ENCODE data around the gene EIF4E1B. TPM values are rescaled to one million over a fixed set of nuclear protein-coding genes. Genes with fewer than 3 reads are reported as not detected.
A peak's percentile ranks its signal among the peaks of the same experiment; 100 is the strongest.

The EIF4E1B gene
- total RNA-seq, 4 donors from 2014 or later = not detected

GRCh38 chr5:176659860-176660461 lies 29.5 kb downstream of the EIF4E1B start:
- no peak for DNase-seq
- Histone ChIP-seq H3K4me1 (peaks cover 13 to 23% (median 16%) of the 10 kb centered on the region in 3 donors), H3K36me3 (peaks cover 5 to 30% (median 8%) of the 10 kb centered on the region in 3 donors), H3K27me3 (peaks cover 0 to 33% (median 0%) of the 10 kb centered on the region in 4 donors), H3K27ac (no peak overlapping the region), H3K4me3 (no peak overlapping the region), H3K9me3 (no peaks in the 10 kb centered on the region)
- intact Hi-C loops (cut with DNase I) = loop anchor here (10.0 kb wide), 1 partner anchor 295 kb away; no protein-coding TSS in a partner anchor
- TF ChIP-seq POLR2A (IDR thresholded peaks at IDR 0.05) = no peak
- 69 to 70% methylated on average over 4 of the region's 4 CpGs for WGBS, 2 donors

- WGBS, 2 donors = 20 to 40% methylated on average over 1 of the region's 1 CpG
- Histone ChIP-seq H3K36me3 (peaks cover 5 to 24% (median 8%) of the 10 kb centered on the region in 3 donors), H3K4me1 (peaks cover 13 to 22% (median 16%) of the 10 kb centered on the region in 3 donors), H3K27ac (no peak overlapping the region), H3K27me3 (peaks cover 0 to 39% (median 0%) of the 10 kb centered on the region in 4 donors), H3K4me3 (no peak overlapping the region), H3K9me3 (no peaks in the 10 kb centered on the region)
- TF ChIP-seq CTCF (IDR thresholded peaks at IDR 0.05) (no peak), POLR2A (IDR thresholded peaks at IDR 0.05) (no peak)
- intact Hi-C loops (cut with DNase I) = loop anchor here (10.0 kb wide), 1 partner anchor 294 kb away; no protein-coding TSS in a partner anchor
- DNase-seq = no peak
Measured at GRCh38 chr5:176660530-176660859, 30.0 kb downstream of the EIF4E1B start.

GRCh38 chr5:176660860-176661641 lies 30.6 kb downstream of the EIF4E1B start:
- TF ChIP-seq POLR2A (IDR thresholded peaks at IDR 0.05) (no peak), CTCF (IDR thresholded peaks at IDR 0.05) (peak; percentile 86 to 96 (median 92))
- Histone ChIP-seq H3K4me3 (no peak overlapping the region), H3K36me3 (peaks cover 5 to 19% (median 8%) of the 10 kb centered on the region in 3 donors), H3K27ac (no peak overlapping the region), H3K27me3 (peaks cover 0 to 44% (median 0%) of the 10 kb centered on the region in 4 donors), H3K4me1 (peaks cover 13 to 22% (median 16%) of the 10 kb centered on the region in 3 donors), H3K9me3 (no peaks in the 10 kb centered on the region)
- 65% methylated on average over 9 to 19 of the region's 33 CpGs for WGBS, 2 donors
- no peak for DNase-seq
- intact Hi-C loops (cut with DNase I) = loop anchor here (10.0 kb wide), 1 partner anchor 294 kb away; no protein-coding TSS in a partner anchor

- H3K27me3 ChIP-seq = peaks cover 0 to 44% (median 0%) of the 10 kb centered on the region in 4 donors
- no peak for TF ChIP-seq CTCF (IDR thresholded peaks at IDR 0.05)
- TF ChIP-seq POLR2A (IDR thresholded peaks at IDR 0.05) = no peak
- H3K27ac ChIP-seq = no peak overlapping the region
- H3K36me3 ChIP-seq = peaks cover 5 to 12% (median 8%) of the 10 kb centered on the region in 3 donors
- intact Hi-C loops (cut with DNase I) = loop anchor here (10.0 kb wide), 1 partner anchor 293 kb away; no protein-coding TSS in a partner anchor
- no peak overlapping the region for H3K4me3 ChIP-seq
- no peak for DNase-seq
- no peaks in the 10 kb centered on the region for H3K9me3 ChIP-seq
- H3K4me1 ChIP-seq = peaks cover 13 to 22% (median 16%) of the 10 kb centered on the region in 3 donors
- 63 to 94% methylated on average over 4 to 9 of the region's 10 CpGs for WGBS, 2 donors
Measured at GRCh38 chr5:176661676-176662075, 31.2 kb downstream of the EIF4E1B start.

- Histone ChIP-seq H3K4me3 (no peak overlapping the region), H3K27me3 (peaks cover 0 to 47% (median 0%) of the 10 kb centered on the region in 4 donors), H3K4me1 (peaks cover 13 to 22% (median 16%) of the 10 kb centered on the region in 3 donors), H3K9me3 (no peaks in the 10 kb centered on the region), H3K27ac (no peak overlapping the region), H3K36me3 (peaks cover 0 to 3% (median 0%) of the 10 kb centered on the region in 3 donors)
- intact Hi-C loops (cut with DNase I) = loop anchor here (10.0 kb wide), 1 partner anchor 292 kb away; no protein-coding TSS in a partner anchor
- DNase-seq = no peak
- WGBS, 2 donors = 73 to 79% methylated on average over 8 to 16 of the region's 21 CpGs
- TF ChIP-seq CTCF (IDR thresholded peaks at IDR 0.05) = no peak
- no peak for TF ChIP-seq POLR2A (IDR thresholded peaks at IDR 0.05)
Measured at GRCh38 chr5:176662371-176663333, 32.2 kb downstream of the EIF4E1B start.
